SKM-1 treated with dmso at 0.1 percent for 144 hours (cell line): Measurements from ENCODE around the gene MORF4L2.

Experiments
- DNase-seq: peaks from one replicate; lab custom pipeline; 2025; ENCODE audit not compliant: unreplicated experiment; lab: John Stamatoyannopoulos, UW

MORF4L2 gene

GRCh38 chrX:103686199-103687072 lies at the start of gene MORF4L2:
TSS of gene MORF4L2 (minus strand) at chrX:103686699. CDS start at chrX:103677027, 9,672 bp downstream.
- DNase-seq: peak; percentile 90

GRCh38 chrX:103734125-103734760 lies 47.7 kb upstream of the MORF4L2 start:
- DNase-seq: no peak

GRCh38 chrX:103733017-103733416 lies 46.5 kb upstream of the MORF4L2 start:
- DNase-seq: no peak

- no peak for DNase-seq
Observed at GRCh38 chrX:103730796-103731493, 44.4 kb upstream of the MORF4L2 start.

- DNase-seq: peak; percentile 26
Observed at GRCh38 chrX:103730147-103730795, 43.8 kb upstream of the MORF4L2 start.

- no peak for DNase-seq
Observed at GRCh38 chrX:103729015-103729414, 42.5 kb upstream of the MORF4L2 start.

GRCh38 chrX:103727115-103727514 lies 40.6 kb upstream of the MORF4L2 start:
- no peak for DNase-seq

GRCh38 chrX:103726477-103726876 lies 40.0 kb upstream of the MORF4L2 start:
- DNase-seq: no peak

GRCh38 chrX:103722505-103722904 lies 36.0 kb upstream of the MORF4L2 start:
- DNase-seq: no peak

GRCh38 chrX:103718120-103718519 lies 31.6 kb upstream of the MORF4L2 start:
- DNase-seq: no peak

GRCh38 chrX:103716962-103717361 lies 30.5 kb upstream of the MORF4L2 start:
- DNase-seq: no peak

GRCh38 chrX:103710609-103711008 lies 24.1 kb upstream of the MORF4L2 start, which contains the start of gene TMEM31:
TSS of gene TMEM31 (plus strand) at chrX:103710909. CDS start at chrX:103712259, 1,350 bp downstream.
- no peak for DNase-seq

- no peak for DNase-seq
Observed at GRCh38 chrX:103704863-103705262, 18.4 kb upstream of the MORF4L2 start.

- DNase-seq: no peak
Observed at GRCh38 chrX:103699243-103699642, 12.7 kb upstream of the MORF4L2 start.

GRCh38 chrX:103697687-103698086 lies 11.2 kb upstream of the MORF4L2 start:
- no peak for DNase-seq

GRCh38 chrX:103691059-103691458 lies 4.6 kb upstream of the MORF4L2 start:
- DNase-seq: no peak

- DNase-seq: peak; percentile 16
Observed at GRCh38 chrX:103688946-103689345, 2.4 kb upstream of the MORF4L2 start.

- peak; percentile 38 for DNase-seq
Observed at GRCh38 chrX:103687696-103688201, 1.2 kb upstream of the MORF4L2 start.

GRCh38 chrX:103687073-103687695 lies 685 bp upstream of the MORF4L2 start:
- DNase-seq: peak; percentile 57

GRCh38 chrX:103685396-103685795 lies 1.1 kb downstream of the MORF4L2 start:
- no peak for DNase-seq
